Right lobe of liver (tissue), 6 donors: Measurements from ENCODE around the gene DNMBP. TPM values are rescaled to one million over a fixed set of nuclear protein-coding genes. Genes with fewer than 3 reads are reported as not detected.

Experiments used
- ATAC-seq, 4 donors: fragments of 200-7000 bp; cut with Tn5 transposase; one replicate each; pipeline ENCODE4 v1.9.1; 2020; ENCODE audit warnings: mild to moderate bottlenecking in 4 of 4, moderate library complexity in 4 of 4
- DNase-seq, 3 donors: peaks; one replicate each; pipeline ENCODE4 v3.0.0-alpha.2; 2020
- H3K27ac ChIP-seq, 3 donors: fragments of 200-600 bp; one replicate each; pipeline ENCODE4 v1.8.0; 2022
- H3K27me3 ChIP-seq, 2 donors: fragments of 200-600 bp; one replicate each; pipeline ENCODE4 v1.8.0; 2022
- H3K36me3 ChIP-seq, 4 donors: fragments of 200-600 bp; sonication (generic) in 1 of 4; one replicate each; pipeline versions ENCODE4 v1.5.1 to v1.8.0; 2017 to 2022; ENCODE audit warnings: control low read depth in 1 of 4
- H3K4me1 ChIP-seq, 4 donors: fragments of 200-600 bp; sonication (generic) in 1 of 4; one replicate each; pipeline versions ENCODE4 v1.5.1 to v1.8.0; 2017 to 2022; ENCODE audit warnings: control low read depth in 1 of 4
- H3K4me3 ChIP-seq, 3 donors: fragments of 200-600 bp; one replicate each; pipeline ENCODE4 v1.8.0; 2022
- H3K9me3 ChIP-seq, 4 donors: fragments of 200-600 bp; sonication (generic) in 1 of 4; one replicate each; pipeline versions ENCODE4 v1.5.1 to v1.8.0; 2017 to 2022; ENCODE audit warnings: control low read depth in 1 of 4
- POLR2A ChIP-seq: fragments of 450-650 bp; IDR thresholded peaks from one replicate; pipeline ENCODE4 v1.6.1; 2017; ENCODE audit warnings: antibody characterized with exemption, mild to moderate bottlenecking
- WGBS: methylation state at CpG from one replicate; pipeline ENCODE4 v1.1.6; 2018; ENCODE audit warnings: low coverage, low lambda C conversion rate; ENCODE audit not compliant: insufficient coverage; ENCODE audit errors: missing lambda C conversion rate; 5-methylcytosine and 5-hydroxymethylcytosine counted together
- intact Hi-C, 2 donors: fragments of 100-400 bp; cut with DNase I; formaldehyde crosslinking; loops; one replicate each; pipeline versions ENCODE4 v1.11.2 to v1.14.1; 2022
- total RNA-seq, 6 experiments: library from RNA; depleted of rRNA in 2 of 6; stranded (reverse); fragments of >200 nt in 2 of 6; fragmentation: NEBNext Ultra II Directional in 3 of 6; extraction: Animal tissue kit (Norgen Biotek cat#: 25700) in 3 of 6; gene quantifications; one replicate each; pipeline versions ENCODE4 v1.1.0 to v1.2.4, GENCODE V29; 2016 to 2023
- TF ChIP-seq, protein P1 (sequence below), 4 donors: fragments of 200-600 bp in 3 of 4; fragments of 450-650 bp in 1 of 4; IDR thresholded peaks; one replicate each; pipeline versions ENCODE4 v1.5.1 to v1.8.0; 2016 to 2022; ENCODE audit warnings: antibody characterized with exemption in 4 of 4, mild to moderate bottlenecking in 2 of 4
- donor health status: DM: no; HTN: yes; CAD: no.
- donor health status: DM: no; HTN: no; CAD: no.
- donor health status: DM: no; HTN: no; CAD: no.
- donor health status: DM: no; HTN: yes; CAD: no.
- donor health status: DM: no; HTN: yes; CAD: no.

The DNMBP gene
- total RNA-seq, 6 experiments from 2014 or later, result 7.9 to 12.7 (median 9.9) TPM

DNA sequence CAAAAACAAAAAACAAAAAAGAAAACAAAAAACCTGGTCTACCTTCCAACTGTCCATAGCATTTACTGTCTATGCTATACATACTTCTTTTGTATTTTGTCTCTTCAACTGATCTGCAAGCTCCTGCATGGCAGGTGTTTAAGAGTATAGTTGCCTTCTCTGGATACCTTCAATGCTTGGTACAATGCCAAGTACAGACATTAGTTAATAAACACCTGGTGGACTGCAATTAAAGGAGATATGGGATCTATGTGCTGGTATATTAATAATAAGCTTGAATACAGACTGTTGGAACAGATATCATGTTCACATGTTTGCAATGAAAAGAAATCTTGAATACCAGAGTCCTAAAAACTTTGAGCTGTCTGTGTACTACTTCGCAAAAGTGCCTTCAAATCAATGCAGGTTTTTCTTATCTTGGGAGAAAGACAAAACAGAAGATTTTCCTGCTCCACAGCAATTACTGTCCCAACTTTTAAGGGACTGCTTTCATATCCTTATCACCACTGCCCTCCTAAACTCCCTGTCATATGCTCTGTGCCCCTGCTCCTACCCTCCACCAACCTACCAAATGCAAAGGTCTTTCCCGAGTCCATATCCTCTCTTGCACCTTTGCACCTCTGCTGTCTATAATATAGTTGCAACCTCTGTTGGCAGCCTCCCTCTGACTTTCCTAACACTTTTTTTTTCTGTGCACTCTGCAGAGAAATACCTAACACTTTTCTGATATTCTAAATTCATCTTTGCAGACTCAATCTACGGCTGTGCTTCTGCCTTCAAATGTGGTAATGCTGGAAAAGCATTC is 85.1 kb downstream of the DNMBP start:
- H3K27ac ChIP-seq, result no peak overlapping the region
- WGBS, result 25% methylated on average over 3 of the region's 3 CpGs

DNA sequence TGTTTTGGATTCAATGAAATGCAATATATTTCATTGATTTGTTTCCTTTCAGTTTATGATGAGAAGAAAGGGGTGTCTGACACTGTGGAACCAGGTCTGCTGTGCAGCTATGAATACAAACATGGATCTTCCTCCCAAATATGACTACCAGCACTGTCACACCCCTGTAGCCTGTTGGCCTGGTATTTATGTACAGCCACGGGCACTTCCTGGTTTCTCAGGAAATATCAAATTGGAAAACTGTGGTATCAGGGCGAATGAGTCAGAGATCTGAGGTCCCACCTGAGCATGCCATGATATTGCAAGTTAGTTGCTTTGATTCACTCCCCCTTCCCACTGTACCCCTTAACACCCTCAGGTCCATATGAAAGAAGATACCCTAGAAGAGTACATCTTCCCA is 87.8 kb downstream of the DNMBP start:
- Histone ChIP-seq H3K27me3 (no peaks in the 10 kb centered on the region), H3K9me3 (no peaks in the 10 kb centered on the region), H3K27ac (no peak overlapping the region), H3K4me3 (no peak overlapping the region), H3K4me1 (peaks cover 0 to 61% (median 20%) of the 10 kb centered on the region in 4 donors), H3K36me3 (no peaks in the 10 kb centered on the region)
- DNase-seq, result no peak
- ATAC-seq, result peak in 1 of 4 donors; percentile 7
- TF ChIP-seq, protein P1, sequence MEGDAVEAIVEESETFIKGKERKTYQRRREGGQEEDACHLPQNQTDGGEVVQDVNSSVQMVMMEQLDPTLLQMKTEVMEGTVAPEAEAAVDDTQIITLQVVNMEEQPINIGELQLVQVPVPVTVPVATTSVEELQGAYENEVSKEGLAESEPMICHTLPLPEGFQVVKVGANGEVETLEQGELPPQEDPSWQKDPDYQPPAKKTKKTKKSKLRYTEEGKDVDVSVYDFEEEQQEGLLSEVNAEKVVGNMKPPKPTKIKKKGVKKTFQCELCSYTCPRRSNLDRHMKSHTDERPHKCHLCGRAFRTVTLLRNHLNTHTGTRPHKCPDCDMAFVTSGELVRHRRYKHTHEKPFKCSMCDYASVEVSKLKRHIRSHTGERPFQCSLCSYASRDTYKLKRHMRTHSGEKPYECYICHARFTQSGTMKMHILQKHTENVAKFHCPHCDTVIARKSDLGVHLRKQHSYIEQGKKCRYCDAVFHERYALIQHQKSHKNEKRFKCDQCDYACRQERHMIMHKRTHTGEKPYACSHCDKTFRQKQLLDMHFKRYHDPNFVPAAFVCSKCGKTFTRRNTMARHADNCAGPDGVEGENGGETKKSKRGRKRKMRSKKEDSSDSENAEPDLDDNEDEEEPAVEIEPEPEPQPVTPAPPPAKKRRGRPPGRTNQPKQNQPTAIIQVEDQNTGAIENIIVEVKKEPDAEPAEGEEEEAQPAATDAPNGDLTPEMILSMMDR (IDR thresholded peaks at IDR 0.05), result no peak
- TF ChIP-seq POLR2A, result no peak
- intact Hi-C loops, result no loop called here
- WGBS, result 80% methylated on average over 1 of the region's 2 CpGs

More for the DNA sequence above, 85.1 kb downstream of the DNMBP start:
- H3K36me3 ChIP-seq, result no peaks in the 10 kb centered on the region
- no peaks in the 10 kb centered on the region for H3K9me3 ChIP-seq
- no peak overlapping the region for H3K4me3 ChIP-seq
- peaks cover 0 to 44% (median 13%) of the 10 kb centered on the region in 4 donors for H3K4me1 ChIP-seq
- DNase-seq (no peak), ATAC-seq (peak in 3 of 4 donors; percentile 7 to 28 (median 28))
- no peaks in the 10 kb centered on the region for H3K27me3 ChIP-seq
- no peak for TF ChIP-seq POLR2A
- TF ChIP-seq, protein P1 (IDR thresholded peaks at IDR 0.05), result no peak
- intact Hi-C loops, result no loop called here

DNA sequence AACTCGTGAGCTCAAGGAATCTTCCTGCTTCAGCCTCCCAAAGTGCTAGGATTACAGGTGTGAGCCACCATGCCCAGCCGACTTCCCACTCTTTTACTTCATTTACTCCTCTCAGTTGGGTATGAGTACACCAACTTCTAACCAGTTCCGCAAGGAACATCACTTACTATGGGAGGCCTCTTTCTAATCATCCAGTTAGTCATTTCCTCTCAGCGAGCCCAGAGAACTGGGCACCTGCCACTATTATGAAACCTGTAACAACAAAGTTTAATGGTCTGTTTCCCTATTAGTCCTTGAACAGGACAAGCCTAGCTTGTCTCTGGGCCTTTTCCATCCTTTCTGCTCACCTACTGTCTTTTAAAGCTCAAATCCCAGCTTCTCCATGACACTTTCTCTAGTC is 88.8 kb downstream of the DNMBP start:
- no peaks in the 10 kb centered on the region for H3K36me3 ChIP-seq
- no peak overlapping the region for H3K4me3 ChIP-seq
- peak overlapping the region in 2 of 3 donors; percentile 20 to 41 for H3K27ac ChIP-seq
- no peak for DNase-seq
- intact Hi-C loops, result no loop called here
- H3K4me1 ChIP-seq, result peaks cover 0 to 61% (median 14%) of the 10 kb centered on the region in 4 donors
- H3K9me3 ChIP-seq, result no peaks in the 10 kb centered on the region
- ATAC-seq, result peak; percentile 40 to 74 (median 56)
- WGBS, result 79% methylated on average over 4 of the region's 4 CpGs
- H3K27me3 ChIP-seq, result no peaks in the 10 kb centered on the region
- TF ChIP-seq, protein P1 (IDR thresholded peaks at IDR 0.05), result no peak
- no peak for TF ChIP-seq POLR2A

DNA sequence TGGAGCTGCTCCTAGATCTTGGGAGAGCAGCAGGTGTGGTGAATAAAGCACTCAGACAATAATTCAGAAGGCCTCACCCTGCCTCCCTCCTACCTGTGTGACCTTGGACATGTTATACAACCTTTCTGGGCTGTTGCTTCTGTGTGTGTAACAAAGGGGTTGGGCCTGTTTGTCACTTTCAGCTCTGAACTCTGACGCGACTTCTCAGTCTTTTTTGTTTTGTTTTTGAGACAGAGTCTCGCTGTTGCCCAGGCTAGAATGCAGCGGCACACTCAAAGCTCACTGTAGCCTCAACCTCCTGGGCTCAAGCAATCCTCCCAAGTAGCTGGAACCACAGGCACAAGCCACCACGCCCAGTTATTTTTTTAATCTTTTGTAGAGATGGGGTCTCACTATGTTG is 89.3 kb downstream of the DNMBP start:
- Histone ChIP-seq H3K36me3 (no peaks in the 10 kb centered on the region), H3K27ac (peak overlapping the region in 2 of 3 donors; percentile 20 to 41), H3K9me3 (no peaks in the 10 kb centered on the region), H3K4me3 (no peak overlapping the region), H3K4me1 (peaks cover 0 to 57% (median 13%) of the 10 kb centered on the region in 4 donors), H3K27me3 (no peaks in the 10 kb centered on the region)
- DNase-seq (no peak), ATAC-seq (peak; percentile 17 to 50 (median 34))
- intact Hi-C loops, result no loop called here
- no peak for TF ChIP-seq POLR2A
- TF ChIP-seq, protein P1 (IDR thresholded peaks at IDR 0.05), result no peak
- 52% methylated on average over 4 of the region's 5 CpGs for WGBS
